ENCODE measurements around the gene SDSL. TPM values are rescaled to one million over a fixed set of nuclear protein-coding genes. Genes with fewer than 3 reads are reported as not detected.

Gene SDSL
- polyA plus RNA-seq, 3 donors = 4.6 to 10.0 (median 6.5) TPM

DNA sequence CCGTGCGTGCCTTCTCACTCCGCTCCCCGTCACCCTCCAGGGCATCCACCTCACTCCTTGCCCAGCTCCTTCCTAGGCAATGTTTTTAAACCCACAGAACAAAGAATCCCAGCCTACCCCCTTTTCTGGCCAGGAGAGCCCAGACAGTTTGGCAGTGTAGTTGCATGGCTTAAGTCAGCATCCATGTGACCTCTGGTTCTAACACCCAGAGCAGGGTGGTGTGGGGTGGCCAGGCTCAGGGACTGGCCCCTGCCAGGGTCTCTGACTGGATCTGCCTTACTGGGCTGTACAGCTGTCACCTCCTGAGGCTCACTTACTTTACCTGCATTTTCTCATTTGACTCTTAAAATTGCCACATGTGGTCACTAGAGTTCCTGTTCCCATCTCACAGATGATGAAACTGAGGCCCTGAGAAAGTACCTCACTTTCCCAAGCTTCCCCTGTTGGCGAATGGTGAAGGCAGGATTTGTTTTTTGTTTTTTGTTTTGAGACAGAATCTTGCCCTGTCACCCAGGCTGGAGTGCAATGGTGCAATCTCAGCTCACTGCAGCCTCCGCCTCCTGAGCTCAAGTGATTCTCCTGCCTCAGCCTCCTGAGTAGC is 36.8 kb upstream of the SDSL start:
- no peaks in the 10 kb centered on the region for H3K9me3 Mint-ChIP-seq
- H3K36me3 Mint-ChIP-seq = peaks cover 51 to 69% of the 10 kb centered on the region in 2 donors
- 100% methylated on average over 5 of the region's 6 CpGs for WGBS (ENCODE audit: insufficient coverage)
- Histone ChIP-seq H3K9me3 (replicated peaks in 1 of 2; ENCODE audit: control insufficient read depth in 1 of 2, insufficient read depth in 1 of 2, low read length in 2 of 2) (no peaks in the 10 kb centered on the region), H3K79me2 (ENCODE audit: insufficient read depth, low read length) (no peaks in the 10 kb centered on the region), H2AFZ (ENCODE audit: insufficient read depth, low read depth, low read length, poor library complexity, severe bottlenecking) (no peak overlapping the region), H3K27me3 (ENCODE audit: control insufficient read depth in 2 of 2, insufficient read depth in 2 of 2, low read length in 2 of 2) (no peaks in the 10 kb centered on the region), H3K27ac (ENCODE audit: low read depth in 1 of 2, low read length in 2 of 2) (no peak overlapping the region), H4K20me1 (ENCODE audit: insufficient read depth, low read length) (no peaks in the 10 kb centered on the region), H3K4me1 (ENCODE audit: control insufficient read depth in 1 of 2, insufficient read depth in 2 of 2, low read length in 2 of 2) (no peaks in the 10 kb centered on the region), H3K4me3 (replicated peaks in 1 of 3; ENCODE audit: low read depth in 2 of 3, low read length in 3 of 3) (no peak overlapping the region), H3K9ac (ENCODE audit: insufficient read depth, low read length, poor library complexity, severe bottlenecking) (no peak overlapping the region), H3K4me2 (replicated peaks; ENCODE audit: extremely low read depth, low read length, poor library complexity, severe bottlenecking) (no peak overlapping the region), H3K36me3 (replicated peaks in 1 of 2; ENCODE audit: control insufficient read depth in 1 of 2, insufficient read depth in 2 of 2, low read length in 2 of 2) (peaks cover 55 to 84% of the 10 kb centered on the region in 2 donors)
- H3K27ac Mint-ChIP-seq = peak overlapping the region in 1 of 7 donors; percentile 42
- H3K27me3 Mint-ChIP-seq (ENCODE audit: low read depth in 3 of 3) = peaks cover 0 to 2% (median 2%) of the 10 kb centered on the region in 3 donors
- no peak for TF ChIP-seq CTCF (IDR thresholded peaks at IDR 0.05)
- intact Hi-C loops (cut with micrococcal nuclease) = loop anchor here in 1 of 2 donors (5.0 kb wide), 1 partner anchor 42 kb away; no protein-coding TSS in a partner anchor
- H3K4me1 Mint-ChIP-seq = no peaks in the 10 kb centered on the region
- H3K4me3 Mint-ChIP-seq = no peak overlapping the region
- DNase-seq = no peak

GRCh38 chr12:113386866-113387566 is 35.2 kb upstream of the SDSL start:
- Mint-ChIP-seq H3K27ac (peak overlapping the region in 2 of 7 donors; percentile 11 to 31), H3K4me1 (no peaks in the 10 kb centered on the region), H3K4me3 (no peak overlapping the region), H3K9me3 (no peaks in the 10 kb centered on the region), H3K36me3 (peaks cover 43 to 63% of the 10 kb centered on the region in 2 donors), H3K27me3 (ENCODE audit: low read depth in 3 of 3) (peaks cover 0 to 2% (median 2%) of the 10 kb centered on the region in 3 donors)
- DNase-seq = no peak
- intact Hi-C loops (cut with micrococcal nuclease) = loop anchor here in 1 of 2 donors (5.0 kb wide), 1 partner anchor 40 kb away; no protein-coding TSS in a partner anchor
- H3K27me3 ChIP-seq (ENCODE audit: control insufficient read depth in 2 of 2, insufficient read depth in 2 of 2, low read length in 2 of 2) = no peaks in the 10 kb centered on the region
- peaks cover 42 to 78% of the 10 kb centered on the region in 2 donors for H3K36me3 ChIP-seq (replicated peaks in 1 of 2; ENCODE audit: control insufficient read depth in 1 of 2, insufficient read depth in 2 of 2, low read length in 2 of 2)
- H4K20me1 ChIP-seq (ENCODE audit: insufficient read depth, low read length) = no peaks in the 10 kb centered on the region
- 94% methylated on average over 11 of the region's 12 CpGs for WGBS (ENCODE audit: insufficient coverage)
- H3K27ac ChIP-seq (ENCODE audit: low read depth in 1 of 2, low read length in 2 of 2) = no peak overlapping the region
- H3K79me2 ChIP-seq (ENCODE audit: insufficient read depth, low read length) = no peaks in the 10 kb centered on the region
- no peak for TF ChIP-seq CTCF (IDR thresholded peaks at IDR 0.05)
- no peak overlapping the region for H3K9ac ChIP-seq (ENCODE audit: insufficient read depth, low read length, poor library complexity, severe bottlenecking)
- H2AFZ ChIP-seq (ENCODE audit: insufficient read depth, low read depth, low read length, poor library complexity, severe bottlenecking) = no peak overlapping the region
- H3K4me1 ChIP-seq (ENCODE audit: control insufficient read depth in 1 of 2, insufficient read depth in 2 of 2, low read length in 2 of 2) = no peaks in the 10 kb centered on the region
- H3K9me3 ChIP-seq (replicated peaks in 1 of 2; ENCODE audit: control insufficient read depth in 1 of 2, insufficient read depth in 1 of 2, low read length in 2 of 2) = no peaks in the 10 kb centered on the region
- H3K4me3 ChIP-seq (replicated peaks in 1 of 3; ENCODE audit: low read depth in 2 of 3, low read length in 3 of 3) = no peak overlapping the region
- H3K4me2 ChIP-seq (replicated peaks; ENCODE audit: extremely low read depth, low read length, poor library complexity, severe bottlenecking) = no peak overlapping the region

Measured in CD14-positive monocyte (primary cell).